HG02970 (cell line): ENCODE measurements around the gene NPEPL1.
"Not testable (repeated sequence)": the region's sequence is repeated elsewhere in the genome, so short reads cannot be mapped to it uniquely, and the experiment has no call there.

ENCODE experiments used
- ATAC-seq: cut with Tn5 transposase; IDR thresholded peaks from one replicate; pipeline ENCODE4 v1.9.1; 2021; ENCODE audit warnings: mild to moderate bottlenecking, moderate library complexity, moderate number of reproducible peaks; ENCODE audit not compliant: unreplicated experiment, low FRiP score

NPEPL1 gene

GRCh38 chr20:58754584-58754983 is 62.0 kb downstream of the NPEPL1 start:
- ATAC-seq, result no peak

GRCh38 chr20:58755062-58755697 is 62.6 kb downstream of the NPEPL1 start:
- ATAC-seq, result no peak

GRCh38 chr20:58755766-58756449 is 63.3 kb downstream of the NPEPL1 start:
- no peak for ATAC-seq

- ATAC-seq, result no peak
Observed at GRCh38 chr20:58756450-58756775, 63.8 kb downstream of the NPEPL1 start.

GRCh38 chr20:58757647-58758046 is 65.0 kb downstream of the NPEPL1 start:
- ATAC-seq, result not testable (repeated sequence)

- ATAC-seq, result no peak
Observed at GRCh38 chr20:58759947-58760346, 67.3 kb downstream of the NPEPL1 start.

- no peak for ATAC-seq
Observed at GRCh38 chr20:58760856-58761255, 68.3 kb downstream of the NPEPL1 start.

- ATAC-seq, result no peak
Observed at GRCh38 chr20:58762120-58762519, 69.5 kb downstream of the NPEPL1 start.

GRCh38 chr20:58763076-58763475 is 70.5 kb downstream of the NPEPL1 start:
- no peak for ATAC-seq
